HTERT RPE-1 (cell line): ENCODE measurements around the gene DNAH14.
"Not testable (repeated sequence)": the region's sequence is repeated elsewhere in the genome, so short reads cannot be mapped to it uniquely, and the experiment has no call there.

Experiments used
- in situ Hi-C: fragments of 300-500 bp; cut with MboI; formaldehyde crosslinking; loops from 4 replicates; pipeline ENCODE4 v1.14.3; 2020; ENCODE audit warnings: low sequenced_read_pairs

Gene DNAH14

DNA sequence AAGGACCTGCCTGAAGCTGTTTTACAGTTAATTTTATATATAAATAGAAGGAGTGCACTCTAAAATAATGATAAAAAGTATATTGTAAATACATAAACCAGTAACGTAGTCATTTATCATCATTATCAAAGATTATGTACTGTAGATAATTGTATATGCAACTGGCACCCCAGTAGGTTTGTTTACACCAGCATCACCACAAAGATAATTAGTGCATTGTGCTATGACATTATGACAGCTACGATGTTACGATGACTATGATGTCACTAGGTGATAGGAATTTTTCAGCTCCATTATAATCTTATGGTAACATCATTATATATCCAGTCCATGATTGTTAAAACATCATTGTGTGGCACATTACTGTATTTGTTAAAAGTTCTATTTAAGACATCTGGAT lies 313.1 kb downstream of the DNAH14 start:
- in situ Hi-C loops, result no loop called here

GRCh38 chr1:225250432-225250831 lies 321.0 kb downstream of the DNAH14 start:
- in situ Hi-C loops, result no loop called here

DNA sequence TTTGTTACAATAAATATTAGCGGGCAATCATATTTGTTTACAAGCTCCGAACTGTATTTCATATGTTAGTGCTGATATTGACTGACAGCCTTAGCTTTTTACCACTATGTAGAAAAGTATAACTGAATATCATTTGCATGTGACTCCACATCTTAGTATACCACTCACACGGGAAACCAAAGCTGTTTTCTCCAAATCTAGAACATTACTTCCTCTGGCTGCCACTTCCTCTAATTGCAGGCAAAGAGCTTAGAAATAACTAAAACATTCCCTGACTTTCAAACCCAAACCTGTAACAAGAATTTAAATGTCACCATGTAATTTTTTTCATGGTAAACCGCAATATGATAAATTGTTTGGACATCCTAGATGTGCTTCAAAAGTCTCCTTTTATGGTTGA lies 323.7 kb downstream of the DNAH14 start:
- in situ Hi-C loops, result no loop called here

DNA sequence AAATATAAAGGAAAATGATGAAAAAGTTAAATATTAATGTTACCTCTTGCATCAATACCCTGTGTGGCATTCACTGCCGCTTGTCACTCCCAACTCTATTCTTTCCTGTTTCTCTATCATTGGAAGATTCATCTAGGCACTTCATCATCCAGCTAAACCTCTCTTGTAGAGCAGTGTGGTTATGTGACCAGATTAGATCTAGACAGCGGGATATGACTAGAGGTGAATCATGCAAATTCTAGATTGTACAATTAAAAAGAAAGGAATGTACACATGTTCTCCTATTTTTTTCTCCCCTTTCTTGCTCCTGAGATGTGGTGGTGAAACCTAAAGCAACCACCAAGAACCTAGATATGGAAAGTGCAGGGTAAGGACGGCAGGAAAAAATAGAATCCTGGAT lies 324.3 kb downstream of the DNAH14 start:
- in situ Hi-C loops, result no loop called here

- in situ Hi-C loops, result no loop called here
Measured at GRCh38 chr1:225254676-225255075, 325.2 kb downstream of the DNAH14 start.

DNA sequence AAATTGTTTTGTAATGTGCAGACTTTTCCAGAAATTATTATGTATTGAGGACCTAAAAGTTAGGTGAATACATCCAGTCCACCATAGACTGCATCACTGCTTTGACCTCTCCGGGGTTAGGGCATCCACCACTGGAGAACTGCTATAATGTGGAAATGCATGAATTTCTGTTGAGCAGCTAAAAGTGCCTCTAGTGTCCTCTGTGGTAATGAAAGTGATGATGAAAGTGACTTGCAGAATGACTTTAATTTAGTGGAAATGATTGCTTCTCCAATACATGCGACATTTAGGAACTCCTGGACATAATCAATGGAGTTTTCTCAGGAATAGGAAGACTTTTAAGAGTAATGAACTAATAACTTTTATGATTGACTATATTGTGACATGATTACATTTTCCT lies 327.6 kb downstream of the DNAH14 start:
- in situ Hi-C loops, result no loop called here

GRCh38 chr1:225258811-225259210 lies 329.3 kb downstream of the DNAH14 start:
- in situ Hi-C loops, result no loop called here

GRCh38 chr1:225259542-225259941 lies 330.1 kb downstream of the DNAH14 start:
- in situ Hi-C loops, result no loop called here

DNA sequence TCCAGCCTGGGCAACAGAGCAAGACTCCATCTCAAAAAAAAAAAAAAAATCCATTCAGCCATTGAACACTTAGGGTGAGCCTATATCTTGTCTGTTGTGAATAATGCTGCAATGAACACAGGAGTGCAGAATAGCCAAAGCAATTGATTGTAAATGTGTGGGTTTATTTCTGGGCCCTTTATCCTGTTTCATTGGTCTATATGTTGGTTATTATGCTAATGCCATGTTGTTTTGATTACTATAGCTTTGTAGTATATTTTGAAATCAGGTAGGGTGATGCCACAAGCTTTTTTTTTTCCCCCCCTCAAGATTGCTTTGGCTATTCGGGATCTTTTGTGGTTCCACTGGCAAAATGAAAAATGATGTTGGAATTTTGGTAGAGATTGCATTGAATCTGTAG lies 330.8 kb downstream of the DNAH14 start:
- in situ Hi-C loops, result no loop called here

GRCh38 chr1:225277445-225277844 lies 348.0 kb downstream of the DNAH14 start:
- in situ Hi-C loops, result no loop called here

DNA sequence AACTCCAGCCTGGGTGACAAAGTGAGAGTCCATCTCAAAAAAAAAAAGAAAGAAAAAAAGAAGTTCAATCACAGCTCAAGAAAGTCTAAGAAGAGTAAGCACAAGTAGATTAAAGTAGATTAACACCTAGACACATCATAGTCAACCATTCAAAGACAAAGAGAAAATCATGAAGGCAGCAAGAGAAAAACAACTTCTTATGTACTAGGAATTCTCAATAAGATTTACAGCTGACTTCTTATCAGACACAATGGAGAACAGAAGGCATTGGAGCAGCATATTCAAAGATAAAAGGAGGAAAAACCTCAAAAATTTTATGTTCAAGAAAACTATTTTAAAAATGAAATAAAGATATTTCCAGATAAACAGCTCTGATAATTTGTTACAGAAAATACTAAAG lies 351.1 kb downstream of the DNAH14 start:
- in situ Hi-C loops, result no loop called here

- in situ Hi-C loops, result no loop called here
Measured at GRCh38 chr1:225290244-225290643, 360.8 kb downstream of the DNAH14 start.

DNA sequence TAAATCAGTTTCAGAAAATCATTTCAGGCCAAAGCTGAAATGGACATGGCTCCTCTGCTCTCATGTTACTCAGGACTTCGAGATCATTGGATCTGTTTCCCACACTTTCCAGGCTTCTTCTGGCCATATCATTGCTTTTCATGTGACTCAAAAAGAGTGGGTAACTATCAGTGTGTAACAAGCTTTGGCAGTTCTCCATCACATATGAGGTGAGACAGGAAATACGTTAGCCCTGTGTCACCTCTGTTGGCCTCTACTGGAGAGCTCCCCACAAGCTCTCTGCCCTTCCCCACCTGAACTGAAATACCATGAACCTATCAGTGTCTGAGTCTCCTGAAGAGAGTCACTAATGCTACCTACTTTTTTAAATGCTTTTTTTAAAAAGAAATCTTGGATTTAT lies 370.1 kb downstream of the DNAH14 start:
- in situ Hi-C loops, result no loop called here

GRCh38 chr1:225300381-225300780 lies 370.9 kb downstream of the DNAH14 start:
- in situ Hi-C loops, result no loop called here

DNA sequence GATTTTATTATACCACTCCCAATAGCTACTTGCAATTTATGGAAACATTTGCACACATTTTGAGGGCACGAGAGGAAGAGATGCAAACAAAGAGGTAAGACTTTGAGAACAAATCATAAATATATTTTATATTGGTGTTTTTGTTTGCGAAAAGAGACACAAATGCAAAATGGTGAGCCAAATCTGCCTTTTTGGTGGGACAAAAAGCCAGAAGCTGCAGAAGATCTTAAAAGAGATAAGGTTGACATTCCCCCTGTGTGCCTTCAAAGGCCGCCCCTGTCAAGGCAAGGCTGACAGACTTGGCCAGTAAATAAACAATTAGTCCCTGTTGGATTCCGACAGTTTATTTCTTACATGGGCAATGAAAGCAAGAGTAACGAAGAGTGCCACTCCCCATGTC lies 375.5 kb downstream of the DNAH14 start:
- in situ Hi-C loops, result no loop called here

GRCh38 chr1:225310544-225310943 lies 381.1 kb downstream of the DNAH14 start:
- in situ Hi-C loops, result not testable (repeated sequence)

DNA sequence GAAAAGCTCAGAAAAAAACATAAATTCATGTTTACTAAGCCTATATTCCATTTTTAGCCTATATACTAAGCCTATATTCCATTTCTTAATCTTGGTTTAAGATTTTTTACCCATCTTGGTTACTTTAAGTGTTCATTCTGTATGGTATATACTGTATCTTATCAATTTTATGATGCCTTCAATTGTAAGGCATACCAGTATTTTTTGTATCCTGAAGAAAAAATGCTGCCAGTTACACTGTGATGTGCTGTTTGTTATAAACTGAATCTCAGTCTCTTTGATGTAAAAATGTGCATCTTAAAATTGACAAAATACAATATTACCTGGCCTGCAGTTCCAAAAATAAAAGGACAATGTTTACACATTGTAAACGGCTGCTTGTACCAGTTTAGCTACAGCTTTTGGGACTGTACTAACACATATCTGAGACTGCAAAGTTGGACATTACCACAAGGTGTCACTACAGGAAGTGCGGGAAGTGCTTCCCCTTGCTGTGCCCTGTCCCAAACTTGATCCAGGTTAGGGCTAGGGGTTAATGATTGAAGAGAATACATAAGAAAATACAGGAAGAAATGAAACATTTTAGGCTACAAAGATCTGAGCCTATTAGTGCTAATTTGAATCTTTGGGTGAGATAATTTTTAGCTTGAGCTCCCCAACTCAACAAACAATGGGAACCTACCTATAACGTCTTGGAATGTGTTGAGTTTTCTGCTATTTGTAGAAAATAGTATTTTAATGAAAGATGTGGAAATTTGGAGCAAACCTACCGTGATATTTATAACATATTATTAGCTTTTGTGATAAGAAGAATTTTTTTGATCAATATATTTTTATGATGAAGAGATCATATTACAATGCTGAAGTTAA lies 389.5 kb downstream of the DNAH14 start:
- in situ Hi-C loops, result no loop called here

- in situ Hi-C loops, result no loop called here
Measured at GRCh38 chr1:225319871-225320270, 390.4 kb downstream of the DNAH14 start.

GRCh38 chr1:225321784-225322183 lies 392.3 kb downstream of the DNAH14 start:
- in situ Hi-C loops, result no loop called here

- in situ Hi-C loops, result no loop called here
Measured at GRCh38 chr1:225329041-225329440, 399.6 kb downstream of the DNAH14 start.

- in situ Hi-C loops, result not testable (repeated sequence)
Measured at GRCh38 chr1:225329996-225330395, 400.5 kb downstream of the DNAH14 start.

DNA sequence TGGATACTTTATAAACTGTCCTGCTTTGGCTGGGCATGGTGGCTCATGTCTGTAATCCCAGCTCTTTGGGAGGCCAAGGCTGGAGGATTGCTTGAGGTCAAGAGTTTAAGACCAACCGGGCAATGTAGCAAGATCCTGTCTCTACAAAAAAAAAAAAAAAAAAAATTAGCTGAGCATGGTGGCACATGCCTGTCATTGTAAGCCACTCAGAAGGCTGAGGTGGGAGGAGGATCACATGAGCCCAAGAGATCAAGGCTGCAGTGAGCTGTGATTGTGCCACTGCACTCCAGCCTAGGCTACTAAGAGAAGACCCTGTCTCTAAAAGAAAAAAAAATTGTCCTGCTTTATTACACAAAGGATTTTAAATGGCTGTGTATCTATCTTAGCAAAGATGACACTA lies 403.2 kb downstream of the DNAH14 start:
- in situ Hi-C loops, result no loop called here
